GM12872 (cell line): ENCODE data around the gene FBXO4.

Source experiments
- TF ChIP-seq, protein P1 (sequence below): IDR thresholded peaks from 3 replicates; pipeline ENCODE4 v1.5.1; 2011; ENCODE audit warnings: low read depth, mild to moderate bottlenecking, low read length, moderate library complexity; ENCODE audit not compliant: insufficient read depth

FBXO4 gene

DNA sequence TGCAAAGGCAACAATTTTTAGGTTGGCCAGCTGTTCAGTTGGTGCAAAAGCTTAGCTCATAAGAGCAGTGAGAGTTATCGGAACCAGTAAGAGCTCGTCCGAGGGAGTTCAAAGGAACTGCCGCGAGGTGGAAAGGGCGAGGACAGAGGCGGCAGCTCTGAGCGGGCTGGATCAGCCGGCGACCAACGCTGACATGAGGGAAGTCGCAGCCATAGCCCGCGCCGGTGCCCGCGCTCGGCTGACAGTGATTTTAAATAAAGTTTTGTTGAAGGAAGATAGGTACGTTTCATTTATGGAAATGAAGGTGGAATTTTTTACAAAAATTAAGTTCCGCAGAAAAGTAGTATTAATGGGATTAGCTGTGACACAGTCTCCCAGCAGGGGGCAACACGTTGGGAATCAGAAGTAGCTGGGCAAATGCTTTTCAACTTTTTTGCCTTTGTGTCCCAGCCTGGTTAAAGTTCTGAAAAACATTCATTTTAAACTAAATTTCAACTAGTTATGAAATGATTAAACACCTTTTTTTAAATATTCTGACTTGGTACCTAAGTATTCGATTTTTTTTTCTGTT lies 43.2 kb downstream of the FBXO4 start:
- TF ChIP-seq, protein P1, sequence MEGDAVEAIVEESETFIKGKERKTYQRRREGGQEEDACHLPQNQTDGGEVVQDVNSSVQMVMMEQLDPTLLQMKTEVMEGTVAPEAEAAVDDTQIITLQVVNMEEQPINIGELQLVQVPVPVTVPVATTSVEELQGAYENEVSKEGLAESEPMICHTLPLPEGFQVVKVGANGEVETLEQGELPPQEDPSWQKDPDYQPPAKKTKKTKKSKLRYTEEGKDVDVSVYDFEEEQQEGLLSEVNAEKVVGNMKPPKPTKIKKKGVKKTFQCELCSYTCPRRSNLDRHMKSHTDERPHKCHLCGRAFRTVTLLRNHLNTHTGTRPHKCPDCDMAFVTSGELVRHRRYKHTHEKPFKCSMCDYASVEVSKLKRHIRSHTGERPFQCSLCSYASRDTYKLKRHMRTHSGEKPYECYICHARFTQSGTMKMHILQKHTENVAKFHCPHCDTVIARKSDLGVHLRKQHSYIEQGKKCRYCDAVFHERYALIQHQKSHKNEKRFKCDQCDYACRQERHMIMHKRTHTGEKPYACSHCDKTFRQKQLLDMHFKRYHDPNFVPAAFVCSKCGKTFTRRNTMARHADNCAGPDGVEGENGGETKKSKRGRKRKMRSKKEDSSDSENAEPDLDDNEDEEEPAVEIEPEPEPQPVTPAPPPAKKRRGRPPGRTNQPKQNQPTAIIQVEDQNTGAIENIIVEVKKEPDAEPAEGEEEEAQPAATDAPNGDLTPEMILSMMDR, result no peak

DNA sequence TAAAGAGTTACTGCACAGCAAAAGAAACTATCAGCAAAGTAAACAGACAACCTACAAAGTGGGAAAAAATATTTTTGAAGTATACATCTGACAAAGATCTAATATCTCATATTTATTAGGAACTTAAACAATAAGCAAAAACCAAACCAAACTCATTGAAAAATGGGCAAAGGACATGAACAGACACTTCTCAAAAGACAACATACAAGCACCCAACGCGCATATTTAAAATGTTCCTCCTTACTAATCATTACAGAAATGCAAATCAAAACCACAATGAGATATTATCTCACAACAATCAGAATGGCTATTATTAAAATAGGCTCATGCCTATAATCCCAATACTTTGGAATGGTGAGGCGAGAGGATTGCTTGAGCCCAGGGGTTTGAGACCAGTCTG lies 48.0 kb downstream of the FBXO4 start:
- TF ChIP-seq, protein P1, result no peak

- TF ChIP-seq, protein P1, result no peak
Measured at GRCh38 chr5:41973887-41974286, 48.8 kb downstream of the FBXO4 start.

DNA sequence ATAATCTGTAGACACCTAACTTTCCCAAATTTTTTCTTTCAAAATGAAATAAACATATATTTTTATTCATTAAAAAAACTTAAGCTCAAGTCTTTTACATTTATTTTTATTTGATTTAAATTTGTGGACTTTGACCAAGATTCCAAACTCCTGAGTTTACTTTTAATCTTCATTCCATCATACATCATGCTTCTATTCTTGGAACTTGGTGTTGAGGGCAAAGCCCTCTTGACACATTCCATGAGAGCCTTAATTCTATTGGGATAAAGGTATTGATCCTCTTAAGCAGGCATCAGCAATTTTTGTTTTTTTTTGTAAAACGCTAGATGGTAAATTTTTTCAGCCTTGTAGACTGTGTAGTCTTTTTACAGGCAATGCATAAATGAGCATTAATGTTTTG lies 53.6 kb downstream of the FBXO4 start:
- TF ChIP-seq, protein P1, result no peak

GRCh38 chr5:41980396-41980795 lies 55.3 kb downstream of the FBXO4 start:
- TF ChIP-seq, protein P1, result no peak

DNA sequence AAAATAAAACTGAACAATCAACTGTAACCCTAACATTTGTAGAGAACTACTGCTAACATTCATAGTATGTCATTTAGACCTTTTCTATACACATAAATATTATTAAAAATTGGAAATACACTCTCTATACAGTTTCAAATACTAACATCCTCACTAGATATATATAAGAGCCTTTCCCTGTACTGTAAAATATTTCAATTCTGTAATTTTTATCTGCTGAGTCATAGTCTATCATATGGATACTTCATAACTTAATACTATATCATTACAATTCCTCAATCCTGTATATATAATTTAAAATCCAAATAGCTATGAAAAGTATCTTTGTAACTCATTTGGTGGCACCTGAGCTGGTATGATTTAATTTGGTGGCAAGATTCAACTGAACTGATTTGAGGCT lies 55.8 kb downstream of the FBXO4 start:
- TF ChIP-seq, protein P1, result no peak

DNA sequence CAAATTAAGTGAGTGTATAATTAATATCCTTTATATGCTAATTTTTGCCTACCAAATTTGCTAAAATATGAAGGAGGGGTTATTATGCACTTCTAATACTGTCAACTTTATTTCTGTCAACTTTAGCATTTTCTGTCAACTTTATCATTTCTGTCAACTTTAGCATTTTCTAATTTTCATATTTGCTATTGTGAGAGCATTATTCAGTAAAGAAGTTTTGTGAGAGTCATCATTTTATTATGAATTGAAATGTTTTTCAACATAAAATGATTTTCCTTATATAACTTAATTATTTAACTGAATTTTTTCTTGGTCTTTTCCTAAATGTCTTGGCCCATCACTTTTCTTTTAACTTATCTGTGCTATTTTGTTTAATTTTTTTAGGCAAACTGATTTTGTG lies 58.2 kb downstream of the FBXO4 start:
- TF ChIP-seq, protein P1, result no peak
